Gastrocnemius medialis (tissue), 4 donors: ENCODE data around the gene MYO1D.

Experiments used
- POLR2A ChIP-seq, 2 donors: fragments of 450-650 bp; IDR thresholded peaks; one replicate each; pipeline ENCODE4 v1.6.1; 2017; ENCODE audit warnings: antibody characterized with exemption in 2 of 2, mild to moderate bottlenecking in 2 of 2, moderate library complexity in 2 of 2
- TF ChIP-seq, protein P1 (sequence below), 5 experiments: fragments of 450-650 bp in 3 of 5; fragments of 200-600 bp in 2 of 5; sonication (generic) in 2 of 5; IDR thresholded peaks in 4 of 5; conservative IDR thresholded peaks in 1 of 5; 1 replicate in 4 of 5; 2 replicates in 1 of 5; pipeline ENCODE4 v1.5.1; 2016 to 2019; ENCODE audit warnings: antibody characterized with exemption in 5 of 5, mild to moderate bottlenecking in 3 of 5, moderate library complexity in 3 of 5

DNA sequence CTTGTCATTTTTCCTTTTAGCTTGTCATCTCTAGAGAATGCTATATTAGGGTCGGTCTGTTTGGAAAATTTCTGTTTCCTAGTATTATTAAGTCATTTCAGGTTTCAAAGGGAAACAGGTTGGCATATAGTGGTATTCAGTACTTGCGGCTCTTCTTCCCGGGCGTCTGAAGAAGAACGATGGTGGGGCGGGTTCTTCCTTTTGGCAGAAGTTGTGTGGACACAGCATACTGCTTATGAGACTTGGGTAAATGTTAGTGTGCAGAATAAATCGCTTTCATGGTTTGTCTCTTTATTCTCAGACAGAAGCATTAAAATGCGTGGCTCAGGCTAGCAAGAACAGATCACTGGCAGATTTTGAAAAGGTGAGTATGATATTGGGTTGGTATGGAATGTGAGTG is 399.7 kb downstream of the MYO1D start:
- TF ChIP-seq, protein P1, sequence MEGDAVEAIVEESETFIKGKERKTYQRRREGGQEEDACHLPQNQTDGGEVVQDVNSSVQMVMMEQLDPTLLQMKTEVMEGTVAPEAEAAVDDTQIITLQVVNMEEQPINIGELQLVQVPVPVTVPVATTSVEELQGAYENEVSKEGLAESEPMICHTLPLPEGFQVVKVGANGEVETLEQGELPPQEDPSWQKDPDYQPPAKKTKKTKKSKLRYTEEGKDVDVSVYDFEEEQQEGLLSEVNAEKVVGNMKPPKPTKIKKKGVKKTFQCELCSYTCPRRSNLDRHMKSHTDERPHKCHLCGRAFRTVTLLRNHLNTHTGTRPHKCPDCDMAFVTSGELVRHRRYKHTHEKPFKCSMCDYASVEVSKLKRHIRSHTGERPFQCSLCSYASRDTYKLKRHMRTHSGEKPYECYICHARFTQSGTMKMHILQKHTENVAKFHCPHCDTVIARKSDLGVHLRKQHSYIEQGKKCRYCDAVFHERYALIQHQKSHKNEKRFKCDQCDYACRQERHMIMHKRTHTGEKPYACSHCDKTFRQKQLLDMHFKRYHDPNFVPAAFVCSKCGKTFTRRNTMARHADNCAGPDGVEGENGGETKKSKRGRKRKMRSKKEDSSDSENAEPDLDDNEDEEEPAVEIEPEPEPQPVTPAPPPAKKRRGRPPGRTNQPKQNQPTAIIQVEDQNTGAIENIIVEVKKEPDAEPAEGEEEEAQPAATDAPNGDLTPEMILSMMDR (IDR thresholded peaks at IDR 0.05 in 4 of 5, conservative IDR thresholded peaks at IDR 0.05 in 1 of 5), result no peak
- TF ChIP-seq POLR2A (IDR thresholded peaks at IDR 0.05), result no peak
